ENCODE data around the gene UPF2.
"Not testable (repeated sequence)": the region's sequence is repeated elsewhere in the genome, so short reads cannot be mapped to it uniquely, and the experiment has no call there.

The UPF2 gene, protein sequence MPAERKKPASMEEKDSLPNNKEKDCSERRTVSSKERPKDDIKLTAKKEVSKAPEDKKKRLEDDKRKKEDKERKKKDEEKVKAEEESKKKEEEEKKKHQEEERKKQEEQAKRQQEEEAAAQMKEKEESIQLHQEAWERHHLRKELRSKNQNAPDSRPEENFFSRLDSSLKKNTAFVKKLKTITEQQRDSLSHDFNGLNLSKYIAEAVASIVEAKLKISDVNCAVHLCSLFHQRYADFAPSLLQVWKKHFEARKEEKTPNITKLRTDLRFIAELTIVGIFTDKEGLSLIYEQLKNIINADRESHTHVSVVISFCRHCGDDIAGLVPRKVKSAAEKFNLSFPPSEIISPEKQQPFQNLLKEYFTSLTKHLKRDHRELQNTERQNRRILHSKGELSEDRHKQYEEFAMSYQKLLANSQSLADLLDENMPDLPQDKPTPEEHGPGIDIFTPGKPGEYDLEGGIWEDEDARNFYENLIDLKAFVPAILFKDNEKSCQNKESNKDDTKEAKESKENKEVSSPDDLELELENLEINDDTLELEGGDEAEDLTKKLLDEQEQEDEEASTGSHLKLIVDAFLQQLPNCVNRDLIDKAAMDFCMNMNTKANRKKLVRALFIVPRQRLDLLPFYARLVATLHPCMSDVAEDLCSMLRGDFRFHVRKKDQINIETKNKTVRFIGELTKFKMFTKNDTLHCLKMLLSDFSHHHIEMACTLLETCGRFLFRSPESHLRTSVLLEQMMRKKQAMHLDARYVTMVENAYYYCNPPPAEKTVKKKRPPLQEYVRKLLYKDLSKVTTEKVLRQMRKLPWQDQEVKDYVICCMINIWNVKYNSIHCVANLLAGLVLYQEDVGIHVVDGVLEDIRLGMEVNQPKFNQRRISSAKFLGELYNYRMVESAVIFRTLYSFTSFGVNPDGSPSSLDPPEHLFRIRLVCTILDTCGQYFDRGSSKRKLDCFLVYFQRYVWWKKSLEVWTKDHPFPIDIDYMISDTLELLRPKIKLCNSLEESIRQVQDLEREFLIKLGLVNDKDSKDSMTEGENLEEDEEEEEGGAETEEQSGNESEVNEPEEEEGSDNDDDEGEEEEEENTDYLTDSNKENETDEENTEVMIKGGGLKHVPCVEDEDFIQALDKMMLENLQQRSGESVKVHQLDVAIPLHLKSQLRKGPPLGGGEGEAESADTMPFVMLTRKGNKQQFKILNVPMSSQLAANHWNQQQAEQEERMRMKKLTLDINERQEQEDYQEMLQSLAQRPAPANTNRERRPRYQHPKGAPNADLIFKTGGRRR

DNA sequence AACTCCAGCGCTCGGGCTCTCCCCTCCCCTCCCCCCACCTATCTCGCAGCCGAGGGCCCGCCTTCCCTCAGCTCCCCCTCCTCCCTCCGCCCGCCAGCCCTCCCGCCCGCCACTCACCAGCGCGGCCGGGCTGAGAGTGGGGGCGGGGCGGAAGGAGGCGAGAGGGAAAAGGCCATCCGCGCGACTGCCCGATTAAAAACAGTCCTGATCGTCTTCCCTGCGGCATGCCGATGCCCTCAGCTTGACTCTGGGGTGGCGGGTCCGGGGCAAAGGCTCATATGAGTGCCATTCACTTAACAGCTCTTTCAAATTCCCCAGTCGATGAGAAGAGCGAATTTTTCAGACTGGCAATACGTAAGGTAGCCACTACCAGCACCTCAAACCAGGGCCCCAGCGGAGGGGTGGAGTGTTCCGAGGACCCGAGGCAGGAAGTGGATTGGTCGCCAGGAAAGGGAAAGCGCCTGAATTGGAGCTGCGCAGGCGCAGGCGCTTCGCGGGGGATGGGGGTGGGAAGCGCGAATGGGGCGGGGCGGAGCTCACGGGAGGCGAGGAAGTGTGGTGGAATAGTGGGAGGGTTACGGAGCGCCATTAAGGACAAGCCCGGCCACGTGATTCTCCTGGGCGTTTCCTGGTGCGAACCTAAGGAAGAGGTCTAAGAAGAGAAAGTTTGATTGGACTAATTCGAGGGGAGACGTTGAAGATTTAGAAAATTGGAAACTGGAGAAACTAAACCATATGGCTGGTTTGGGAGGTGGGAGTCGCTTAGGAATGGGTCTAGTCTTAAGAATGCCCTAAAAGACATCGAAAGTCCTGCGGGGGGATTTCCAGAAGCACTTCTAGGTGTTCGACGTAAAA lies at the start of gene UPF2:
TSS of gene UPF2 (minus strand) at position 13 of the 855 bp plus-strand sequence. CDS start 7,386 bp downstream, outside the sequence.
- peak; percentile 98 for DNase-seq

DNA sequence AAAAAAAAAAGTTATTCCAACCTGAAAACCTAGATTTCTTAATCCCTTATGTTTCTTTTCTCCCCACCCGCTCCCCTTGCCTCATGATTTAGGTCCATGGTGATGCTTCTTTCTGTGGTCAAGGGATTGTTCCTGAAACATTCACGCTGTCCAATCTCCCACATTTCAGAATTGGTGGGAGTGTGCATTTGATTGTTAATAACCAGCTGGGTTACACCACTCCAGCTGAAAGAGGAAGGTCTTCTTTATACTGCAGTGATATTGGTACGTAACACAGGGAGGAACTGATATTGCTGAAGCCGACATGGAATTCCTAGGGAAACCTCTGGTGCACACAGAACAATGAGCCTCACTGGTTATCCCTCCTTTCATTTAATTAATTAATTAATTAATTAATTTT lies 48.8 kb upstream of the UPF2 start:
- DNase-seq, result no peak

DNA sequence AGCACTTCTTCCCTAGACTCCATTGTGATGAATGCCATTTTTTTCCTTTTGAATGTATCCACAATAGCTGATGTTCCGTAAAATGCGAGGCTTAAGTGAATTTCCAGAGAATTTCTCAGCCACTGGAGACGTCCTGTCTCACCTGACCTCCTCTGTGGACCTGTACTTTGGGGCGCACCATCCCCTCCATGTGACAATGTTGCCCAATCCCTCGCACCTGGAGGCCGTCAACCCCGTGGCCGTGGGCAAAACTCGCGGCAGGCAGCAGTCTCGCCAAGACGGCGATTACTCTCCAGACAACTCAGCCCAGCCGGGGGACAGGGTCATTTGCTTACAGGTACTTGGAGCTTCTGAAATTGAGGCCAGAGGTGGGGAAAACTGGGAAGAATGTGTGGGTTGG lies 46.3 kb upstream of the UPF2 start:
- DNase-seq, result no peak

DNA sequence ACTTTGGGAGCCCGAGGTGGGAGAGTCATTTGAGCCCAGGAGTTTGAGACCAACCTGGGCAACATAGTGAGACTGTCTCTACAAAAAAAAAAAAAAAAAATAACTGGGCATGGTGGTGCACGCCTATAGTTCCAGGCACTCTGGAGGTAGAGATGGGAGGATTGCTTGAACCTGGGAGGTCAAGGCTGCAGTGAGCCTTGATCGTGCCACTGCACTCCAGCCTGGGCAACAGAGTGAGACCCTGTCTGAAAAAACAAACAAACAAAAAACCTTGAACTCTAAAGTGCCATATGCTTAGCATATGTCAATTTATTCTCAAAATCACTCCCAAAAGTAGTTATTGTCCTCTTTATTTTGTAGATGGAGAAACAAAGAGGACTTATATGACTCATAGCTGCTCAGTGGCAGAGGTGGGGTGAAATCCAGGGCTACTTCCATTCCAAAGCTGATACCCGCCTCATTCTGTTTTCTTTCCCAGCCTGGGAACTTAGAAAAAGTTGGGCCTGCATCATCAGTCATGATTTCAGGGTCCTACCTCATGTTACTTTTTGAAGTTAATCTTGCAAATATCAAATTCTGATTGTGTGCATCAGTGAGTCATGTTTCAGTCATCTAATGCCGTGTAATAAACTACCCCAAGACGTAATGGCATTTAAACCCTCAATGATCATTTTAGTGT lies 39.4 kb upstream of the UPF2 start:
- no peak for DNase-seq

DNA sequence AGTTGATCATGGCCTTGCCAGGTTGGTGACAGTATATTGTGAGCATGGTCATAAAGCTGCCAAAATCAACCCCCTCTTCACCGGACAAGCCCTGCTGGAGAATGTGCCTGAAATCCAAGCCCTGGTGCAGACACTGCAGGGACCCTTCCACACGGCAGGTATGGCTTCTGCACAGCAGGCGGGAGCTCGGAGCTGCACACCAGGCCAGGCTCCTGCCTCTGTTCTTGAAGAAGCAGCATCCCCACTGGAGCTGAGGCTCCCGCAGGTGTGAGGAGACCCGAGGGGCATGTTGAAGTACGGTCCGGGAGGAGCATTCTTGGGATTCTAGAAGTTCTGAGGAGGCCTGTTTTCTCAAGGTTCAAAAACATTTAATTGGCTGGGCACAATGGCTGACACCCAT lies 38.9 kb upstream of the UPF2 start:
- no peak for DNase-seq

DNA sequence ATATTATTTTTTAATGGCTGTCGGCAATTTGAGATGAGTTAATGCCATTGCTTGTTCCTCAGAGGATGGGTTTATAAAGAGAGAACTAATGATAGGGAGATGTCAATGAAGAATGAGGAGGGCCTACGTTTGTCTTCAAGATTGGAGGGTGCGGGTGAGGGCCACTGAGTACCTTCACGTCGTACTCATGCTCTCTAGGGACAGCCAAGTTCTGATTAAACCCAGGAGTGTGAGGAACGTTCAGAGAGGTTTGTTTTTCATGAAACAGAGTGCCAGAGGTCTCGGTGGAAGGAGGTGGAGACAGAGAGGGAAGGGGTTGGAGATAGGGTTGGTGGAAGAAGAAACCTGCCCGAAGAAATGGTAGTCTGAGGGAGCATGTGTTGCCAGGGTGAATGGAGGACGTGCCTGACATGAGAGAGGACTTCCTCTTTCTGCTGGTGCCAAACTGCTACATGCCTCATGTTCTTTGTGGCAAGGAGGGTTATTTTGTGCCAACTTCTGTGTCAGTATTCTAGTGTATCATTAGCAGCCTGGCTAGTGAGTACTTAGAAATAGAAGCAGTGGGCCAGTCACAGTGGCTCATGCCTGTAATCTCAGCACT lies 35.1 kb upstream of the UPF2 start:
- no peak for DNase-seq

DNA sequence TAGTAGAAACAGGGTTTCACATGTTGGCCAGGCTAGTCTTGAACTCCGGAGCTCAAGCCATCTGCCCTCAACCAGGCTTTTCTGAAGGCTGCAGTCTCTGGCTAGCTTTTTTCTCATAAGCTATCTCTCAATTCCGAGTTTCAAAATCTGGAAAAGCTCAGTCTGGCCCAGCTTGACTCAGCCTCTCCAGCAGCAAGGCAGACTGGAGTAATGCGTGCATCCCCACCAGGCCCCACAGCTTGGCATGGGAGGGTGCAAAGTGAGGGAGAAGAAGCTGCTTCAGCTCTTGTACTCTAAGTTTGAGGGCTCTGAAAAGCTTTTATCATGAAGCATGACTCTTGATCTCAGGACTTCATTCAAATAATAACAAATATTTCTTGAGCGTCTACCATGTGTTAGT lies 30.9 kb upstream of the UPF2 start:
- no peak for DNase-seq

DNA sequence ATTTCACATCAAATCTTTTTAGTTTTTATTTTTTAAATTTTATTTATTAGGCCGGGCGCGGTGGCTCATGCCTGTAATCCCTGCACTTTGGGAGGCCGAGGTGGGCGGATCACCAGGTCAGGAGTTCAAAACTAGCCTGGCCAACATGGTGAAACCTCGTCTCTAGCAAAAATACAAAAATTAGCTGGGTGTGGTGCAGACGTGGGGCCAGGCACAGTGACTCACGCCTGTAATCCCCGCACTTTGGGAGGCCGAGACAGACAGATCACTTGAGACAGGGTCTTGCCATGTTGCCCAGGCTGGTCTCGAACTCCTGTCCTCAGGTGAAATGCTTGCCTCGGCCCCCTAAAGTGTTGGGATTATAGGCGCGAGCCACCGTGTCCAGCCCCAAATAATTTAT lies 28.8 kb upstream of the UPF2 start:
- DNase-seq, result not testable (repeated sequence)

DNA sequence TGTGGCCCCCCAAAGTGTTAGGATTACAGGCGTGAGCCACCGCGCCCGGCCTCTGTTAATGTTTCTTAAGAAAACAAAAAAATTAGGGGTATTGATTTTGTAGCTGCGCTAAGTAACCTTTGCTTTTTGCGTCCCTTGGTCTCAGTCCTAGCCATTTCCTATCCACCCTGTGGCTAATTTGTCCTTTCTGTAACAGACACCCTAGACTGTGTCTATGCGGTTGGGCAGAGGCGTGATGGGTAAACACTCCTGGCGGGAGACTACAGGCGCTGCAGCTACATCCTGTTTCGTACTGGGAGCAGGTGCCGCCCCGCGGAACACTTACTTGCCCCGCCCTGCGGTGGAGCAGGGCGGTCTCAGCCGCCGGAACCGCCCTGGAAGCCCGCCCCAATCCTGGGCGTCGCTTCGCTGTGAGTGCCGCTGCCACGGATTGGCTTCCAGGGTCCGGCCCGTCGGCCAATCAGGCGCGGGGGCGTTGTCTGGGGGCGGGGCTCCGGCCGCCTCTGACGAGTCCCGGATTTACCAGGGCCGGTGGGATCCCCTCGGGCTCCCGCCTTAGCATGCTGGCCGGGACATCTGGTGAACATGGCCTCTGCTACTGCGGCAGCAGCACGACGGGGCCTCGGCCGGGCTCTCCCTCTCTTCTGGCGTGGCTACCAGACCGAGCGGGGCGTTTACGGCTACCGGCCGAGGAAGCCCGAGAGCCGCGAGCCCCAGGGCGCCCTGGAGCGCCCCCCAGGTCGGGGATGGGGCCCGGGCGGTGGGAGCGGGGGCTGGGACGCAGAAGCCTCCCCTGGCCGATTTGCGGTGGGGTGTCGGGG lies 26.1 kb upstream of the UPF2 start, which contains the start of gene DHTKD1:
TSS of gene DHTKD1 (plus strand) at position 506 of the 821 bp plus-strand sequence. CDS start at position 586, 80 bp downstream.
- DNase-seq, result peak; percentile 99

DNA sequence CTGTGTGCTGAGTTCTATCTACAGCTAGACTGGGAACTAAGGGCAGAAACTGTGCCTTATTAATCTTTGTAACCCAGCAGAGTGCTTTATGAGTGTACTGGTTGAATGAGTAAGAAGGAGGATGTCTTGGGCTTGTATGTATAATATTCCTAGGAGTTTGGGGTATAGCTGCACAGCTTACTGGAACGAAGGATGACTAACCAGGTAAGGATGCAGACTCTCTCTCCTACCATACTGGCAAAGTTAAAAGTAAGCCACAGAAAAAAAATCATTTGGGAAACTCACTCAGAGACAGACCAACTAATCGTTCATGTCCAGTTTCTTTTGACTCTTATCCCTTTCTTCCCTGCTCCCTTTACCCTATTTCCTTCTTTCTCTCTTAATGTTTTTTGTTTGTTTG lies 24.7 kb upstream of the UPF2 start:
- no peak for DNase-seq

DNA sequence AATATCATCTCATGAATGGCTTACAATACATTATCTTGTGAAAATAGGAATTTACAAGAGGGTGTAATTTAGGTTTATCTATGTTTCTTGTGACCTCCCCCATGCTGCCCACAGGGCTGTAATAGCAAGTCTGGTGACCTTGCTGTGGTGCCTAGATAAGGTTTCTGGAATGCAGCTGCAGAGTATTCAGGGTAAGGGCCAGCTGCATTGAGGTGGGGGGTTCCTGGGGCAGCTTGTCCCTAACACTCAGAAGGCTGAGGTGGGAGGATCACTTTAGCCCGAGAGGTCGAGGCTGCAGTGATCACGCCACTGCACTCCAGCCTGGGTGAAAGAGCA lies 20.8 kb upstream of the UPF2 start:
- DNase-seq, result no peak

DNA sequence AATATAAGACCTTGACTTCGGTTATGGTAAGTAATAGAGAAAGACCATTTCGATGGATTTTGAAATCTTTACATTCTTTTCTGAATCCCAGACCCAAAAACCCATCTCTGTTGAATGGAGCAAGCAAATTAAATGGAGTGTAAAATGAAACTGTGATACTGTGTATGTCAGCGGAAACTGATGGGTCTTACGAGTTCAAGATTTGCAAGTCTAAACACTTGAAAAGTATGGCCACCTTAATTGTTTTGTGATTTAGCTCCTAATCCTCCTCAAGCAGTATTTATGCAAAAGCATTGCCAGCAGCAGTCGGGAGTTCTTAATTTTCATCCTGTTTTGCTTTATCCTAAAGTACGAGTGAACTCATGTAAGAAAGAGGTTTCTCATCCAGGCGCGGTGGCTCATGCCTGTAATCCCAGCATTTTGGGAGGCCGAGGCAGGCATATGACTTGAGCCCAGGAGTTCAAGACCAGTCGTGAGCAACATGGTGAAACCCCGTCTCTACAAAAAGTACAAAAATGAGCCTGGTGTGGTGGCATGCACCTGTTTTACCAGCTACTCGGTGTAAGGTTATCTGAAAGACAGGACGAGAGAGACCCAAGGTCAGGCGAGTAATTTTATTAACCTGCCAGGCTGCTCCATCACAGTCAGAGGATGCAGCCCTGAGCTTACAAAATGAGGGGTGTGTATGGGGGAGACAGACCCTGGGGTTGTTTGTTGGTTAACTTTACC lies 20.3 kb upstream of the UPF2 start:
- DNase-seq, result no peak

DNA sequence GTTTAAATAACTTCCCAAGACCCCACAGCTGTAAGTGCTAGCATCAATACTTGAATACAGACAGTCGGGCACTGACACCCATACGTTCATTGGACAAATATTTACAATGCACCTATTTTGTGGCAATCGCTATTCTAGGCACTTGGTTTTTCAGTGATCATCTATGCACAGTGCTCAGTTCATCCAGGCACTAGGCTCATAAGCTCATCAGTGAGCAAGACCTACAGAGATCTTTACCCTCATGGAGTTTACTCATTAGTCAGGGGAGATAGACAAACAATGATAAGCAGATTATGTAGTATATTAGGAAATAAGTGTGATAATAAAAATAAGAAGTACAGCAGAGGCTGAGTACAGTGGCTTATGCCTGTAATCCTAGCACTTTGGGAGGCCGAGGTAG lies 18.5 kb upstream of the UPF2 start:
- DNase-seq, result no peak

DNA sequence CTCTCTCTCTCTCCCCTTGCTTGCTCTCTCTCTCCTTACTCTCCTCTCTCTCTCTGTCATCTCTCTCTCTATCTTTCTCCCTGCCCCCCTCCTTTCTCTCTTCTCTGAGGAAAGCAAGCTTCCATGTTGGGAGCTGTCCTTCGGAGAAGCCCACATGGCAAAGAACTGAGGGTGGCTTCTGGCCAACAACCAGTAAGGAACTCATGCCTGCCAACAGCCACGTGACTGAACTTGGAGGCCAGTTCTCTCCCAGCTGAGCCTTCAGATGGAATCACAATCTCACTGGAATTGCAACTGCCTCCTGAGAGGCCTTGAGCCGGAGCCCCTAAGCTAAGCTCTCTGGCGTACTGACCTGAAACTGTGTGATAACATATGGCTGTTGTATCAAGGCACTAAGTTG lies 14.1 kb upstream of the UPF2 start:
- no peak for DNase-seq

DNA sequence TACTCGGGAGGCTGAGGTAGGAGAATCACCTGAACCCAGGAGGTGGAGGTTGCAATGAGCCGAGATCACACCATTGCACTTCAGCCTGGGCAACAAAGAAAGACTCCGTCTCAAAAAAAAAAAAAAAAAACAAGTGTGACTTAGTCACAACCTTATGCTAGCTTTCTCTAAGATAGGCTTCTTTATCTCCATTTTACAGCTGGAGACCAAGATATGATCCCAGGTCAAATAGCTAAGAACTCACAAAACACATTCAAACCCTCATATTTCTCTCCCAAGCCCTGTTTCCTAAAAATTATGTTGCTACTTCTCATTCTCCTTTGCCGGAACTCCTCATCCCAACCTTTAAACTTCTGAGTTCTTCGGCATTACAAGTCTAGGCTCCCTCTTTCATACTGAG lies 13.1 kb upstream of the UPF2 start:
- no peak for DNase-seq

DNA sequence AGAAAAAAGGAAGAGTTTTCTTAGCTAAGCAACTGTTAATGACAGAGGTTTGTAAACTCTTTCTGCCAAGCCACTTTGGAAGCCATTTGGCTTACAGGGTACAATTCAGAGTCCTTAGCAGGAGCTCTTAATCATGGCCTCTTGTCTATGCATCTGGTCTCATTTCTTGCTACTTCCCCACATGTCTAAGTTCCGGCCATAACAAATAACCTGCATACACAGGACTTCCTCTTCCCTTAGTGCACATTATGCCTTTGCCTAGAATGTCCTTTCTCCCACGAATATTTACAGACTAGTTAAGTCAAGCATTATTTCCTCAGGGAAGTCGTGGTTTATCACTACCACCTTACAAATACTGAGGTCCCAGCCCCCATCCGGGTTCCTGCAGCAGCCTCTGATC lies 8.6 kb upstream of the UPF2 start:
- DNase-seq, result no peak

DNA sequence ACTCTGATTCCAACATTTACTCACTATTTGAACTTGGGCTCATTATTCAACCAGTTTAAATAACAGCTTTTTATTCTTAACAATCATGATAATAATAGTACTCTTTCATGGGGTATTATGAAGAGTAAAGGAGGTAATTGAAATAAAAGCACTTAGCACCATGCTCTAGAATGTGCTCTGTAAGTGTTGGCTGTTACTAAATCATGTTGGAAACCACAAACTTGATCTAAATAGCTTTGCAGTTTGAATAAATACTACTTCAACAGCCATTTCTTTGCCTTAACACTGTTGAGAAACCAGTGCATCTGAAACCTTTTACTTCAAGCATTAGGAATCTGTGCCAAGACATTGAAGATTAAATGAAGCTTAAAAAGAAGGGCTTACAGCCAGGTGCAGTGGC lies 7.9 kb upstream of the UPF2 start:
- no peak for DNase-seq

DNA sequence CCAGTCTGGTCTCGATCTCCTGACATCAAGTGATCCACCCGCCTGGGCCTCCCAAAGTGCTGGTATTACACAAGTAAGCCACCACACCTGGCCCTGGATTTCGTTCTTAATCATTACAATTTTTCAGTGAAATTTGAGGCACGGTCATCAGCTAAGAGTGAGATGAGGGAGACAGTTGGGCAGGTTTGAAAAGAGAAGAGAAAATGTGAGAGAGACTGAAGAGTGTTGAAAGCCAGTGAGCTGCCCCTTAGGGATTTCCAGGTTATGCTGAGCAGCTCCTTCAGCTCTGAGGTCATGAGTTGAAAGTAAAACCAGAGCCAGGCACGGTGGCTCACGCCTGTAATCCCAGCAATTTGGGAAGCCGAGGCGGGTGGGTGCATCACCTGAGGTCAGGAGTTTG lies 5.9 kb upstream of the UPF2 start:
- no peak for DNase-seq

DNA sequence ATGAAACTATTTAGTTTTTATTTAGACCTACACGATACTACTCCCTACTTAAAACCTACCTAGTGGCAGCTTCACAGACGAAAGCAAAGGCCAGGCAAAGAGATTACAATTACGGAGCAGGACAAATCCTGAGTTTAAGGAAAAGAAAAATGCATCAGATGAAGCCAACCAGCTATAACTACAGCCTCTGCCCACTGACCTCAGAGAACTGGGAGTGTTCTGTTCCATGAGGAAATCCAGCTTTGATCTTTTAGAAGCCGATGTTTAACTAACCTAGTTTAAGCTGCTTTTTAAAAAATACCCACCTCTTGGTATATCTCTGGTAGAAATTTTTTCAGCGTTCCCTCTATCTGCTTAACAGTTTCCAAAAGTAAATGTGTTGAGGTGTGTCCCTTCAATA lies 3.0 kb upstream of the UPF2 start:
- no peak for DNase-seq

DNA sequence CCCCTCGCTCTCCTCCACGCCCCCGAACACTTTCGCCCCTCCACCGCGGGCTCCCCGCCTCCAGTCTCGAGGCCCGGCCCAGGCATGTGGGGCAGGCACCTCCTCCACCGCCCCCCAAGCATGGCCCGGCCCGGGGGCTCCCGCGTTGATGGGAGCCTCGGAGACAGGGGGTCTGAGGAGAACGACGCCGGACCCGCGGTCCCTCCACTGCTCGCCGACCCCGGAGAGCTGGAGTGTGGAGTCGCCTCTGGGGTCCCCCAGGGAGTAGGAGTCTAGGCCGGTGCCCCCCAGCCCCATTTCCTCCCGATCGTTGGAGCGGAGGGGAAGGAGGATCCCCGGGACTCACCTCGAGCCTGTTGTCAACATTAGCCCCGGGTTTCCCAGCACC lies 206 bp downstream of the UPF2 start:
- DNase-seq, result peak; percentile 64

Data from stimulated activated CD4-positive, alpha-beta T cell treated with anti-CD3 and anti-CD28 coated beads, Interleukin-4, amount 100 ng/mL, for 1 hour (primary cell).